AG04450 (cell line): ENCODE results near the gene GBA2. TPM values are rescaled to one million over a fixed set of nuclear protein-coding genes. Genes with fewer than 3 reads are reported as not detected.

Source experiments
- CTCF ChIA-PET: fragments of 300-600, 350-600 bp; formaldehyde crosslinking; extraction: SDS; loops from one replicate; lab custom pipeline; 2022; ENCODE audit warnings: antibody characterized with exemption, inconsistent platforms; lab: Charles Lee
- POLR2A ChIA-PET: fragments of 350-600 bp; formaldehyde crosslinking; extraction: SDS; loops from one replicate; lab custom pipeline; 2021; ENCODE audit warnings: antibody characterized with exemption, inconsistent platforms; lab: Yijun Ruan, JAX
- DNase-seq: peaks from one replicate; pipeline ENCODE4 v3.0.0-alpha.2; 2011; ENCODE audit warnings: low read depth, low spot score
- H3K27ac ChIP-seq: one replicate; pipeline ENCODE4 v1.5.1; 2012; ENCODE audit warnings: low read depth, low read length, control low read depth
- H3K27me3 ChIP-seq: one replicate; pipeline ENCODE4 v1.6.0; 2012; ENCODE audit warnings: low read length; ENCODE audit not compliant: control insufficient read depth, insufficient read depth
- H3K4me3 ChIP-seq: 2 replicates; pipeline ENCODE4 v1.5.1; 2011; ENCODE audit warnings: mild to moderate bottlenecking, low read depth, low read length, control low read depth
- H3K9me3 ChIP-seq: 2 replicates; pipeline ENCODE4 v1.5.1; 2012; ENCODE audit warnings: low read length; ENCODE audit not compliant: control insufficient read depth, insufficient read depth
- CTCF ChIP-seq: IDR thresholded peaks from 2 replicates; pipeline ENCODE4 v1.5.1; 2011; ENCODE audit warnings: low read depth, low read length, control low read depth, inconsistent platforms
- polyA plus RNA-seq: library from polyadenylated mRNA; depleted of rRNA; stranded (reverse); fragments of >200 nt; gene quantifications from 2 replicates; pipeline ENCODE4 v1.2.3, GENCODE V29; 2011

GBA2 gene
- polyA plus RNA-seq, 1 experiment = 34.7 TPM

DNA sequence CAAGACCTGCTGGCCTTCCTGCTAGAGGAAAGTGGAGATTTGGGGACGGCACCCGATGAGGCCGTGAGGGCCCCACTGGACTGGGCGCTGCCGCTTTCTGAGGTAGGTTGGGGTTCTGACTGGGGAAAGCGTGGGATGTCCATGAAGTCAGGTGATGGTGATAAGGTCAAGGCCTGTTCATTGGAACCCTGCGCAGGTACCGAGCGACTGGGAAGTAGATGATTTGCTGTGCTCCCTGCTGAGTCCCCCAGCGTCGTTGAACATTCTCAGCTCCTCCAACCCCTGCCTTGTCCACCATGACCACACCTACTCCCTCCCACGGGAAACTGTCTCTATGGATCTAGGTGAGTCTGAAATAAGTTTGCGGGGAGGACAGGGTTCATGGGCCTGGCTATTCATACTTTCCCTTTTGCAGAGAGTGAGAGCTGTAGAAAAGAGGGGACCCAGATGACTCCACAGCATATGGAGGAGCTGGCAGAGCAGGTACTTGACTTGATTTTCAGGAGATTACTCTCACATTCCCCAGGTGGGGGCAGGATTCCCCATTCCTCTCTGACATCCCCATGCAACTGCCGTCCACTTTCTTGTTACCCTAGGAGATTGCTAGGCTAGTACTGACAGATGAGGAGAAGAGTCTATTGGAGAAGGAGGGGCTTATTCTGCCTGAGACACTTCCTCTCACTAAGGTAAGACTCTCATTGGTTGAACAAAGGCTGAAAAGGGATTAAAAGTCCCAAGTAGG is 16.1 kb downstream of the GBA2 start:
- H3K9me3 ChIP-seq = no peaks in the 10 kb centered on the region; the same call in 1 of the 2 replicates
- no peak for TF ChIP-seq CTCF
- CTCF ChIA-PET = interaction anchor here (0.5 to 5.8 kb wide), 4 partner anchors 56 to 75 kb away, joined by 3 to 30 read pairs (median 8); partner anchors contain the start of genes CCDC107 and RMRP
- H3K27me3 ChIP-seq = no peaks in the 10 kb centered on the region
- no peak for DNase-seq
- peak overlapping the region; percentile 92 for H3K27ac ChIP-seq
- peak overlapping the region; percentile 98 for H3K4me3 ChIP-seq
- POLR2A ChIA-PET = interaction anchor here (0.7 to 3.7 kb wide), 19 partner anchors 8 to 174 kb away, joined by 3 to 58 read pairs (median 6); partner anchors contain the start of genes ARHGEF39, CA9, CCDC107 and GBA2

DNA sequence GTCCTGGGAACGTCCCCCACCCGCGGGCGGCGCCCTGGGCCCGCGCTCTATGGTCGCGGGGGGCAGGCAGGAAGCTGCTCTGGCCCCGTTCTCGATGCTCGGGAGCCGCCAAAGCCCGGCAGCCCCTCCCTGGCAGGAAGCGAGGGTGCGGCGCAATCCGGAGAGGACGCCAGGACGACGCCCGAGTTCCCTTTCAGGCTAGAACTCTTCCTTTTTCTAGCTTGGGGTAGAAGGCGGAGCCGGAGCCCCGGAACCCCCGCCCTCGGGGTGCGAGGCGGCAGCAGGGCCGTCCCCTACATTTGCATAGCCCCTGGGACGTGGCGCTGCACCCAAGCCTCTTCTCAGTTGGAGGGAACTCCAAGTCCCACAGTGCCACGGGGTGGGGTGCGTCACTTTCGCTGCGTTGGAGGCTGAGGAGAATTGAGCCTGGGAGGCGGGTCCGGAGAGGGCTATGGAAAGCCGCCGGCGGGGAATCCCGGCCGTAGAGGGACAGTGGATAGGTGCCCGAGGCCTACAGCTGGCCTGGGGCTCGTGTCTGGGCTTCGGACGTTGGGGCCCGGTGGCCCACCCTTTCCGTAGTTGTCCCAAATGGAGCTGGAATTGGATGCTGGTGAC is 16.7 kb downstream of the GBA2 start, which contains the start of the genes CREB3 and TLN1:
Gene CREB3 (plus strand): TSS at position 482 of the 615 bp plus-strand sequence. CDS start 107 bp downstream, at position 589.
Gene TLN1 (minus strand): TSS at position 11 of the 615 bp plus-strand sequence. CDS start 6,501 bp downstream, outside the sequence.
- Histone ChIP-seq H3K27ac (peak within 1 kb of the TSS; percentile 92), H3K27me3 (no peaks in the 10 kb centered on the region), H3K9me3 (no peaks in the 10 kb centered on the region; the same call in 1 of the 2 replicates), H3K4me3 (peak within 1 kb of the TSS; percentile 98)
- CTCF ChIA-PET = interaction anchor here (1.2 to 5.8 kb wide), 4 partner anchors 37 to 74 kb away, joined by 4 to 30 read pairs (median 19); partner anchors contain the start of genes CCDC107 and RMRP
- TF ChIP-seq CTCF = no peak
- DNase-seq = peak; percentile 98
- POLR2A ChIA-PET = interaction anchor here (0.5 to 3.7 kb wide), 27 partner anchors 9 to 174 kb away, joined by 3 to 58 read pairs (median 4); partner anchors contain the start of genes ARHGEF39, CA9, CCDC107 and GBA2

DNA sequence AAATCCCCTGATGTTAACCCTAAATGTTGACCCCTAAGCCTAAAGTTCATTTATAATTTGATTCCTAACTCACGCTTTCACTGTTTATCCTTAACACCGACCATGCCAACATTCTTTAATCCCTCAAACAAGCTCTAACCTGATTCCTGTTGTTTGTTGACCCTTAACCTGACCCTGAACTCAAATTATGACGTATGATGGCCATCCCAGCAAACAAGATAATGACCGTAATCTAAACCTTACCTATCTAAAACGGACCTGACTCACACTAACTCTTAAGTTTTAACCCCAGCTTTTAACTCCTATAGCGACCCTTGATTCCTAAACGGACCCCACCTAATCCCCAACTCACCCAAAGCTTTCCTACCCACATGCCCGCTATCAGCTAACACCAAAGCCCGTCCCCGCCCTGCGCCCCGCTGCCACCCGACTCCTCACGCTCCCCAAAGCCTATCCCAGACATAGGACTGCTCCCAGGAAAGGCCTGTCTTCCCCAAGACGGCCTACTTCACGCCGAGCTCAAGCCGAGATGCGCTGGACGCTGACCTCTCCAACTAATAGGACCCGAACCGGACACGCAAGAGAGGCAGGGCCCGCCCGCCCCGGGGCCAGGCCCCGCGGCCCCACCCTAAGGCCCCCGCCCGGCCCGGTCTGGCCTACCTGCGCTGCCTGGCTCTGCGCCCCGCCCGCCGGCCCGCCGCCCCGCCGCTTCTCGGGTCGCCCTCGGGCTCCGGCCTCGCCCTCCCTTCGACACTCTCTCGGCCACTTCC is 17.4 kb downstream of the GBA2 start:
- no peak for DNase-seq
- peak overlapping the region; percentile 87 for H3K27ac ChIP-seq
- H3K9me3 ChIP-seq = no peaks in the 10 kb centered on the region; the same call in 1 of the 2 replicates
- peak overlapping the region; percentile 98 for H3K4me3 ChIP-seq
- CTCF ChIA-PET = interaction anchor here (0.6 to 5.8 kb wide), 8 partner anchors 36 to 151 kb away, joined by 3 to 30 read pairs (median 8); partner anchors contain the start of genes CCDC107 and RMRP
- POLR2A ChIA-PET = interaction anchor here (0.7 to 3.7 kb wide), 25 partner anchors 9 to 175 kb away, joined by 3 to 58 read pairs (median 4); partner anchors contain the start of genes ARHGEF39, CA9, CCDC107 and GBA2
- TF ChIP-seq CTCF = no peak
- no peaks in the 10 kb centered on the region for H3K27me3 ChIP-seq

GRCh38 chr9:35730486-35730854 is 18.6 kb downstream of the GBA2 start:
- Histone ChIP-seq H3K27ac (peak overlapping the region; percentile 80), H3K27me3 (no peaks in the 10 kb centered on the region), H3K4me3 (peak overlapping the region; percentile 98), H3K9me3 (no peaks in the 10 kb centered on the region; the same call in 1 of the 2 replicates)
- POLR2A ChIA-PET = interaction anchor here (1.2 to 4.2 kb wide), 5 partner anchors 26 to 57 kb away, joined by 3 to 58 read pairs (median 9); partner anchors contain the start of genes CA9 and TPM2
- CTCF ChIA-PET = interaction anchor here (0.5 to 5.8 kb wide), 10 partner anchors 8 to 237 kb away, joined by 3 to 30 read pairs (median 4); partner anchors contain the start of genes CCDC107, HINT2 and RMRP
- TF ChIP-seq CTCF = no peak
- DNase-seq = no peak
